HG03520 (cell line): ENCODE results near the gene TMEM209.
"Not testable (repeated sequence)": the region's sequence is repeated elsewhere in the genome, so short reads cannot be mapped to it uniquely, and the experiment has no call there.

Source experiments
- ATAC-seq: cut with Tn5 transposase; IDR thresholded peaks from one replicate; pipeline ENCODE4 v1.9.1; 2021; ENCODE audit warnings: mild to moderate bottlenecking, moderate library complexity; ENCODE audit not compliant: unreplicated experiment

Gene TMEM209

DNA sequence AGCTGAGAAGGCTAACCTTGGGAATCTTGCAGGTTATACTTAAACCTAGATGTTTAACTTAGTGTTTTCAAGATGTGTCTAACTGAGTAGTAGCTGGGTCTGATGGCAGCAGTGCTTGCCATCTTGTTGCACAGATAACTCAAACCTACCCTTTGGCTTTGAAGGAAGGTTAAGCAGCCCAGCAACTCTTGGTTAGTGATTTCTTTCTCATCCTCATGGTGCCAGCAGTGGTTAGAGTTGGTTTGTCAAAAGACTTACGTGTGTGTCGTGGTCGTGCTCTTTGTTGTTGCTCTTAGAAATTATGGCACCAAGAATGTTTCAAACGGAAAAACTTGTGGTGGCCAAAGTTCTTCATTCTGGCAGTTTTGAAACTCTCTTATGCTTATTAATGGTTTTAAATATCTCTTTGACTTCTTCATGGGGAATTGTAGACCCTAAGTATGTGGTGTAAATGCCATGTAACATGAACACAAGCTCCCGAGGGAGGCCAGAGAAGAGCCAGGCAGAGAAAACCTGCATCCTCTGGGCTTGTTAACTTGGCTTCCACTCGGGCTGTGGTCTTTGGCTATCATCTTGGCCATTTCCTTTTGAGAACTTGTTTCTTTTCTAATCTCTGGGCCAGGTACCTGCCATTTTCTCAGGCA lies 73.9 kb downstream of the TMEM209 start:
- no peak for ATAC-seq

DNA sequence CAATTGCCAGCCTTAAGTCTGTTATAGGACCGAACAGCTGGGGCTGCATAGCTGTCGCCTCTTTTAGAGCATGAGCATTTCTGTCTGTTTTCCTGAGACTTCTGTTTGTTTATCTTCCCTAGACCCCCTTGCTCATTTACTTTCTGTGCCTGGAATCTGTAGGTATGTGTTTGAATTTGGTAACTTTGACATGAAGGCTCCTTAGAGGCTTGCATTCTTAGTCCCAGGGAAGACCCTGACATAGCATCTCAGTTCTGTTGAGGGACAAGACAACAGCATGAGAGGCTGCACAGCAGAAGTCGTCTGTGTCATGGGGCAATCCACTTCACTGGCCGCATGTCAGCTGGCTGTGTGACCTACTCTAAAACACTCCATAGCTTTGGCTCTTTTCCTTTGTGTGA lies 76.2 kb downstream of the TMEM209 start:
- ATAC-seq = no peak

DNA sequence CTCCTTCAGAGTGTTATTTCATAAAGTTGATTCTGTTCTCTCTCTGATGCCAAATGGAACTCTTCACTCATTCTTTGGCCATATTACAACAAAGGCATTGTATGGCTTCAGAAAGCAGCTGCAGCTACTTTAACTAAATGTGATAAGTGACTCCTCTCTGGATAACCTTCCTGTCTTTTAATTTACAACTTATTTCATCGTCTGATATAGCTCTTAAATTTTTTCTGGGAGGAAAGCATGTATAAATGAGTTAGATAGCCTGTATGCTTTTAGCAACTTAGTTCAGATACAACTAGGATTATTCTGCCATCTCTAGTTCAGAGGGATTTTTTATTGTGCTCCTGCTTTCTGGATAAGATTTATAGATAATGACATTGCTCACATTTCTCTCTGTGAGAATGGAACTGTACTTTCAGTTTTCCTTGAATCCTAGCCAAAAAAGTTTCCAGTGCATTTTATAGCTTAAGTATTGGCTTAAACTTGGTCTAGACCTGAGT lies 77.3 kb downstream of the TMEM209 start:
- ATAC-seq = no peak

DNA sequence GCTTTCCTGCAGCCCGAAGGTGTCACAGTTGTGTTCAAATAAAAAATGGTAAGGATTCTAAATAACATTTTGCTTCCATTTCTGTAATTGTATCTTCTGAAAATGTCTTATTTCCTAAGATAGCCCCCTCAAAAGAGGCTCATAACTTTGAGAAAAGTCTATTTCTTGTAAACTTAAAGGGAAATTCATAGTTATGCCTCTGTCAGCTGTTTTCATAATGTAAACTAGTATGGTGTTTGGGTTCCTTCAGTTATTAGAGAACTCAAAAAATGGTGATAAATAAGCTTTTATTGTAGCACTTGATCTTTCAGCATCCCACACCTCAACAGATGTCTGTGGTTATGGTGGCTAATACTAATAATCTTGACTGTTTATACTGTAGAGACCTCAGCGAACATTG lies 77.8 kb downstream of the TMEM209 start:
- no peak for ATAC-seq

DNA sequence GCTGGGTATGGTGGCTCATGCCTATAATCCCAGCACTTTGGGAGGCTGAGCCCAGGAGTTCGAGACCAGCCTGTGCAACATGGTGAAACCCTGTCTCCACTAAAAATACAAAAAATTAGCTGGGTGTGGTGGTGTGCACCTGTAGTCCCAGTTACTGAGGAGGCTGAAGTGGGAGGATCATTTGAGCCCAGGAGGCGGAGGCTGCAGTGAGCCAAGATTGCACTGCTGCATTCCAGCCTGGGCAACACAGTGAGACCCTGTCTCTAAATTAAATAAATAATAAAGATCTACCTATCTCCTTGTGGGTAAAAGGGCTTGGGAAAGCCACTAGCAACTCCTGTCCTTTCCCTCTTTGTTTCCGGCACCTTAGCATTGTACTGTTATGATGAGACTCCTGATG lies 78.4 kb downstream of the TMEM209 start:
- not testable (repeated sequence) for ATAC-seq

DNA sequence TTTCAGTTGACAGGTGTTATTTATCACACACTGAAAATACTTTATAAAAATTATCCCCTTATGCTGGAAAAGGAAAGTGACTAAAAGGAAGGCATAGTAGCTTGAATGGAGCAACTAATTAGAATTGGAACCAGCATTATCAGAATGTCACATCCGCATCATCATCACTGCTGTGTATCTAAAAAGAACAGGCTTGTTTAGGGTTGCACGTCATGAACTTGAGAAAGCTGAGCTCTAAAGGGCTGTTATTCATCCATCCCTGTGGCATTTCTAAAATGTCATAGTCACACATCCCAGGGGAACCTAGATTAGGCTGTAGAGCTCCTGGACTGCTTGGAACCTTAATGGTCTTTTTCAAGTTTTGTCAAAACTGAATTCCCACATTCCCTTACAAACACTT lies 80.5 kb downstream of the TMEM209 start:
- ATAC-seq = no peak

DNA sequence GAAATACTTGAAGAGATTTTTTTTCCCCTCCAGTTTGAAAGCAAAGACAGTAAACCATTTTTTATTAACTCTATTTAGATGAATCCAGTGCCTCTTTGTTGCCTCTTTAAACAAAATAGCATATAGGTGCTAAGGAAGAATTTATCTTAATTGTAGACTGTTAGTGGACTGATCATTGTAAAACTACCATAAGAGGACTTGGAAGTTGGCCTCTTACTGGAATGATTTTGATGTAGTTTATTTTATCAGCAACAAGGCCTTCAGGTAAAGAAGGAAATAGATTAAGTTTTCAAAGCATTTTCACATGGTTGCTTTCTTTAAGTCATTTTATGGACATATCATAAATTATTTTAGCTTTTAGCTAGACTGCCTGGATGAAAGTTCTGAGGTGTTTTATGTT lies 81.7 kb downstream of the TMEM209 start:
- ATAC-seq = no peak

DNA sequence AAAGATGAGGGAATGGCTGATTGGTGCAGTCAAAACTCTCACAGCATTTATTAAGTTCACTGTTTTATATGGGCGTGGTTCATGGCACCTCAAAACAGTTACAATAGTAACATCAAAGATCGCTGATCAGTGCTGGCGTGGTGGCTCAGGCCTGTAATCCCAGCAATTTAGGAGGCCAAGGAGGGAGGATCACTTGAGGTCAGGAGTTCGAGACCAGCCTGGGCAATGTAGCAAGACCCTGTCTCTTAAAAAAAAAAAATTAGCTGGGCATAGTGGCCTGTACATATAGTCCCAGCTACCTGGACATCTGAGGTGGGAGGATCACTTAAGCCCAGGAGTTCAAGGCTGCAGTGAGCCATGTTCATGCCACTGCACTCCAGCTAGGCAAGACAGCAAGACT lies 86.4 kb downstream of the TMEM209 start:
- no peak for ATAC-seq

DNA sequence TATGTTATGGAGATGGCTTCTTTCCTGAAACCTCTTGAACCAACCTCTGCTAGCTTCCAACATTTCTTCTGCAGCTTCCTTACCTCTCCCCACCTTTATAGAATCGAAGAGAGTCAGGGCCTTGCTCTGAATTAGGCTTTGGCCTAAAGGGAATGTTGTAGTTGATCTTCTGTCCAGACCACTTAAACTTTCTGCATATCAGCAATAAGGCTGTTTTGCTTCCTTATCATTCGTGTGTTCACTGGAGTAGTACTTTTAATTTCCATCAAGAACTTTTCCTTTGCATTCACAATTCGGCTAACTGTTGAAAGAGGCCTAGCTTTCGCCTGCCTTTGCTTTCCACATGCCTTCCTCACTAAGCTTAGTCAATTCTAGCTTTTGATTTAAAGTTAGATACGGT lies 86.9 kb downstream of the TMEM209 start:
- no peak for ATAC-seq

DNA sequence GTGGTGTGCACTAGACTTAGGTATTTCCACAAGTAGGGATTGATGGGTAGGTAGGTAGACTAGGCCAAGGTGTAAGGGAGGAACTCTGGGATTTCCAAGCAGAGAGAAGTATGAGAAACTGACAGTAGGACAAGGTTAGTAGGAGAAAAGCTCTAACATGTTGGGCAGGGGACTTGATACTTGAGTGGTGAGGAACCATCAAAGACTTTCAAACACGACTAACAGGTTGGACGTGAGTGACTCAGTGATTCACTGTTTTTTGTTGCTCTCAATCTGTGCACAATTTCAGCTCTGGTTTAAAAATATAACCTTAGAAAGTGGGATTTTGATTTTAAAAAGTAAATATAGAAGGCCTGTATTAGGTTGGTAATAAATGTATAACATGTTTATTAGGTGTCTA lies 90.4 kb downstream of the TMEM209 start:
- no peak for ATAC-seq
